Measurements from ENCODE around the gene ALKBH5. TPM values are rescaled to one million over a fixed set of nuclear protein-coding genes. Genes with fewer than 3 reads are reported as not detected.

ALKBH5 gene
- polyA plus RNA-seq, 3 donors, result 50.4 to 79.1 (median 78.9) TPM

- peaks cover 3% of the 10 kb centered on the region for H4K20me1 ChIP-seq (ENCODE audit: insufficient read depth, low read length)
- no peak for TF ChIP-seq CTCF (IDR thresholded peaks at IDR 0.05)
- H3K27ac Mint-ChIP-seq, result peak within 1 kb of the TSS; percentile 6 to 93 (median 69)
- H2AFZ ChIP-seq (ENCODE audit: insufficient read depth, low read depth, low read length, poor library complexity, severe bottlenecking), result peak within 1 kb of the TSS; percentile 92
- H3K4me3 Mint-ChIP-seq, result peak within 1 kb of the TSS; percentile 91 to 99
- no peaks in the 10 kb centered on the region for H3K27me3 ChIP-seq (ENCODE audit: control insufficient read depth in 2 of 2, insufficient read depth in 2 of 2, low read length in 2 of 2)
- no peaks in the 10 kb centered on the region for H3K9me3 ChIP-seq (replicated peaks in 1 of 2; ENCODE audit: control insufficient read depth in 1 of 2, insufficient read depth in 1 of 2, low read length in 2 of 2)
- WGBS (ENCODE audit: insufficient coverage), result under 1% methylated on average over 60 of the region's 60 CpGs
- intact Hi-C loops (cut with micrococcal nuclease), result no loop called here
- no peaks in the 10 kb centered on the region for H3K36me3 ChIP-seq (replicated peaks in 1 of 2; ENCODE audit: control insufficient read depth in 1 of 2, insufficient read depth in 2 of 2, low read length in 2 of 2)
- H3K27me3 Mint-ChIP-seq (ENCODE audit: low read depth in 3 of 3), result peaks cover 3 to 9% (median 5%) of the 10 kb centered on the region in 3 donors
- DNase-seq, result peak; percentile 91 to 94 (median 91)
- H3K4me1 ChIP-seq (ENCODE audit: control insufficient read depth in 1 of 2, insufficient read depth in 2 of 2, low read length in 2 of 2), result peaks cover 13 to 17% of the 10 kb centered on the region in 2 donors
- H3K79me2 ChIP-seq (ENCODE audit: insufficient read depth, low read length), result no peaks in the 10 kb centered on the region
- H3K4me2 ChIP-seq (replicated peaks; ENCODE audit: extremely low read depth, low read length, poor library complexity, severe bottlenecking), result peak within 1 kb of the TSS; percentile 92
- peaks cover 23% of the 10 kb centered on the region for H3K4me1 Mint-ChIP-seq
- peak within 1 kb of the TSS; percentile 12 to 53 for H3K27ac ChIP-seq (ENCODE audit: low read depth in 1 of 2, low read length in 2 of 2)
- peak within 1 kb of the TSS; percentile 47 to 86 (median 64) for H3K4me3 ChIP-seq (replicated peaks in 1 of 3; ENCODE audit: low read depth in 2 of 3, low read length in 3 of 3)
- peaks cover 0 to 2% (median 0%) of the 10 kb centered on the region in 7 donors for H3K9me3 Mint-ChIP-seq
- H3K36me3 Mint-ChIP-seq, result no peaks in the 10 kb centered on the region
- peak within 1 kb of the TSS; percentile 65 for H3K9ac ChIP-seq (ENCODE audit: insufficient read depth, low read length, poor library complexity, severe bottlenecking)
Measured at GRCh38 chr17:18225121-18225641, 41.6 kb downstream of the ALKBH5 start, which contains the start of gene LLGL1. LLGL1 (plus strand) TSS chr17:18225635; CDS start chr17:18225683, 48 bp downstream.

GRCh38 chr17:18225642-18226283 is 42.1 kb downstream of the ALKBH5 start:
- no peak for DNase-seq
- H3K4me3 Mint-ChIP-seq, result peak overlapping the region; percentile 91 to 99
- intact Hi-C loops (cut with micrococcal nuclease), result no loop called here
- peak overlapping the region; percentile 6 to 93 (median 69) for H3K27ac Mint-ChIP-seq
- H3K36me3 Mint-ChIP-seq, result no peaks in the 10 kb centered on the region
- H4K20me1 ChIP-seq (ENCODE audit: insufficient read depth, low read length), result peaks cover 3% of the 10 kb centered on the region
- TF ChIP-seq CTCF (IDR thresholded peaks at IDR 0.05), result no peak
- H3K79me2 ChIP-seq (ENCODE audit: insufficient read depth, low read length), result no peaks in the 10 kb centered on the region
- H3K4me1 Mint-ChIP-seq, result peaks cover 23% of the 10 kb centered on the region
- H3K4me2 ChIP-seq (replicated peaks; ENCODE audit: extremely low read depth, low read length, poor library complexity, severe bottlenecking), result peak overlapping the region; percentile 92
- H2AFZ ChIP-seq (ENCODE audit: insufficient read depth, low read depth, low read length, poor library complexity, severe bottlenecking), result peak overlapping the region; percentile 92
- peaks cover 0 to 2% (median 0%) of the 10 kb centered on the region in 7 donors for H3K9me3 Mint-ChIP-seq
- H3K27ac ChIP-seq (ENCODE audit: low read depth in 1 of 2, low read length in 2 of 2), result peak overlapping the region; percentile 12 to 53
- H3K9ac ChIP-seq (ENCODE audit: insufficient read depth, low read length, poor library complexity, severe bottlenecking), result peak overlapping the region; percentile 65
- H3K4me1 ChIP-seq (ENCODE audit: control insufficient read depth in 1 of 2, insufficient read depth in 2 of 2, low read length in 2 of 2), result peaks cover 13 to 17% of the 10 kb centered on the region in 2 donors
- H3K9me3 ChIP-seq (replicated peaks in 1 of 2; ENCODE audit: control insufficient read depth in 1 of 2, insufficient read depth in 1 of 2, low read length in 2 of 2), result no peaks in the 10 kb centered on the region
- peaks cover 3 to 9% (median 5%) of the 10 kb centered on the region in 3 donors for H3K27me3 Mint-ChIP-seq (ENCODE audit: low read depth in 3 of 3)
- H3K4me3 ChIP-seq (replicated peaks in 1 of 3; ENCODE audit: low read depth in 2 of 3, low read length in 3 of 3), result peak overlapping the region; percentile 47 to 86 (median 64)
- WGBS (ENCODE audit: insufficient coverage), result under 1% methylated on average over 49 of the region's 57 CpGs
- H3K27me3 ChIP-seq (ENCODE audit: control insufficient read depth in 2 of 2, insufficient read depth in 2 of 2, low read length in 2 of 2), result no peaks in the 10 kb centered on the region
- no peaks in the 10 kb centered on the region for H3K36me3 ChIP-seq (replicated peaks in 1 of 2; ENCODE audit: control insufficient read depth in 1 of 2, insufficient read depth in 2 of 2, low read length in 2 of 2)

All from CD14-positive monocyte (primary cell).